ENCODE results near the gene CTNNA1.
"Not testable (repeated sequence)": the region's sequence is repeated elsewhere in the genome, so short reads cannot be mapped to it uniquely, and the experiment has no call there.

Gene CTNNA1

GRCh38 chr5:138793575-138793974 lies 40.4 kb downstream of the CTNNA1 start:
- no peak overlapping the region for H3K9ac ChIP-seq (ENCODE audit: low read length in 5 of 5)
- H3K36me3 ChIP-seq (ENCODE audit: control insufficient read depth in 5 of 5, insufficient read depth in 5 of 5, low read length in 5 of 5), result peaks cover 0 to 4% (median 0%) of the 10 kb centered on the region in 5 donors
- peaks cover 0 to 27% (median 22%) of the 10 kb centered on the region in 5 donors for H3K4me1 ChIP-seq (ENCODE audit: control insufficient read depth in 5 of 5, insufficient read depth in 5 of 5, low read length in 5 of 5)
- H3K4me3 ChIP-seq (ENCODE audit: low read depth in 1 of 5, low read length in 5 of 5), result no peak overlapping the region
- H3K9me3 ChIP-seq (ENCODE audit: control insufficient read depth in 5 of 5, low read length in 5 of 5), result no peaks in the 10 kb centered on the region
- H3K27ac ChIP-seq (ENCODE audit: low read depth, low read length), result no peak overlapping the region
- no peaks in the 10 kb centered on the region for H3K27me3 ChIP-seq (ENCODE audit: control insufficient read depth in 5 of 5, insufficient read depth in 4 of 5, low read length in 5 of 5)

- peaks cover 0 to 2% (median 0%) of the 10 kb centered on the region in 5 donors for H3K4me1 ChIP-seq (ENCODE audit: control insufficient read depth in 5 of 5, insufficient read depth in 5 of 5, low read length in 5 of 5)
- H3K36me3 ChIP-seq (ENCODE audit: control insufficient read depth in 5 of 5, insufficient read depth in 5 of 5, low read length in 5 of 5), result peaks cover 0 to 14% (median 4%) of the 10 kb centered on the region in 5 donors
- no peak overlapping the region for H3K27ac ChIP-seq (ENCODE audit: low read depth, low read length)
- no peaks in the 10 kb centered on the region for H3K9me3 ChIP-seq (ENCODE audit: control insufficient read depth in 5 of 5, low read length in 5 of 5)
- H3K4me3 ChIP-seq (ENCODE audit: low read depth in 1 of 5, low read length in 5 of 5), result no peak overlapping the region
- no peaks in the 10 kb centered on the region for H3K27me3 ChIP-seq (ENCODE audit: control insufficient read depth in 5 of 5, insufficient read depth in 4 of 5, low read length in 5 of 5)
- no peak overlapping the region for H3K9ac ChIP-seq (ENCODE audit: low read length in 5 of 5)
Observed at GRCh38 chr5:138803285-138803684, 50.1 kb downstream of the CTNNA1 start.

GRCh38 chr5:138803935-138804334 lies 50.7 kb downstream of the CTNNA1 start:
- Histone ChIP-seq H3K9me3 (ENCODE audit: control insufficient read depth in 5 of 5, low read length in 5 of 5) (no peaks in the 10 kb centered on the region), H3K9ac (ENCODE audit: low read length in 5 of 5) (no peak overlapping the region), H3K4me1 (ENCODE audit: control insufficient read depth in 5 of 5, insufficient read depth in 5 of 5, low read length in 5 of 5) (peaks cover 0 to 2% (median 0%) of the 10 kb centered on the region in 5 donors), H3K36me3 (ENCODE audit: control insufficient read depth in 5 of 5, insufficient read depth in 5 of 5, low read length in 5 of 5) (peaks cover 0 to 14% (median 4%) of the 10 kb centered on the region in 5 donors), H3K27me3 (ENCODE audit: control insufficient read depth in 5 of 5, insufficient read depth in 4 of 5, low read length in 5 of 5) (no peaks in the 10 kb centered on the region), H3K4me3 (ENCODE audit: low read depth in 1 of 5, low read length in 5 of 5) (no peak overlapping the region), H3K27ac (ENCODE audit: low read depth, low read length) (no peak overlapping the region)

- H3K9ac ChIP-seq (ENCODE audit: low read length in 5 of 5), result no peak overlapping the region
- H3K9me3 ChIP-seq (ENCODE audit: control insufficient read depth in 5 of 5, low read length in 5 of 5), result no peaks in the 10 kb centered on the region
- H3K4me3 ChIP-seq (ENCODE audit: low read depth in 1 of 5, low read length in 5 of 5), result no peak overlapping the region
- H3K36me3 ChIP-seq (ENCODE audit: control insufficient read depth in 5 of 5, insufficient read depth in 5 of 5, low read length in 5 of 5), result peaks cover 0 to 14% (median 7%) of the 10 kb centered on the region in 5 donors
- no peak overlapping the region for H3K27ac ChIP-seq (ENCODE audit: low read depth, low read length)
- H3K27me3 ChIP-seq (ENCODE audit: control insufficient read depth in 5 of 5, insufficient read depth in 4 of 5, low read length in 5 of 5), result no peaks in the 10 kb centered on the region
- H3K4me1 ChIP-seq (ENCODE audit: control insufficient read depth in 5 of 5, insufficient read depth in 5 of 5, low read length in 5 of 5), result peaks cover 0 to 2% (median 0%) of the 10 kb centered on the region in 5 donors
Observed at GRCh38 chr5:138805096-138805495, 51.9 kb downstream of the CTNNA1 start.

- Histone ChIP-seq H3K9ac (ENCODE audit: low read length in 5 of 5) (no peak overlapping the region), H3K36me3 (ENCODE audit: control insufficient read depth in 5 of 5, insufficient read depth in 5 of 5, low read length in 5 of 5) (peaks cover 2 to 15% (median 10%) of the 10 kb centered on the region in 5 donors), H3K27ac (ENCODE audit: low read depth, low read length) (no peak overlapping the region), H3K27me3 (ENCODE audit: control insufficient read depth in 5 of 5, insufficient read depth in 4 of 5, low read length in 5 of 5) (no peaks in the 10 kb centered on the region), H3K4me1 (ENCODE audit: control insufficient read depth in 5 of 5, insufficient read depth in 5 of 5, low read length in 5 of 5) (peaks cover 0 to 2% (median 0%) of the 10 kb centered on the region in 5 donors), H3K9me3 (ENCODE audit: control insufficient read depth in 5 of 5, low read length in 5 of 5) (no peaks in the 10 kb centered on the region), H3K4me3 (ENCODE audit: low read depth in 1 of 5, low read length in 5 of 5) (no peak overlapping the region)
Observed at GRCh38 chr5:138807182-138807581, 54.0 kb downstream of the CTNNA1 start.

- Histone ChIP-seq H3K27me3 (ENCODE audit: control insufficient read depth in 5 of 5, insufficient read depth in 4 of 5, low read length in 5 of 5) (no peaks in the 10 kb centered on the region), H3K9me3 (ENCODE audit: control insufficient read depth in 5 of 5, low read length in 5 of 5) (no peaks in the 10 kb centered on the region), H3K4me3 (ENCODE audit: low read depth in 1 of 5, low read length in 5 of 5) (no peak overlapping the region), H3K4me1 (ENCODE audit: control insufficient read depth in 5 of 5, insufficient read depth in 5 of 5, low read length in 5 of 5) (peaks cover 0 to 2% (median 0%) of the 10 kb centered on the region in 5 donors), H3K9ac (ENCODE audit: low read length in 5 of 5) (no peak overlapping the region), H3K27ac (ENCODE audit: low read depth, low read length) (no peak overlapping the region), H3K36me3 (ENCODE audit: control insufficient read depth in 5 of 5, insufficient read depth in 5 of 5, low read length in 5 of 5) (peaks cover 18 to 30% (median 22%) of the 10 kb centered on the region in 5 donors)
Observed at GRCh38 chr5:138809391-138809790, 56.2 kb downstream of the CTNNA1 start.

- H3K9me3 ChIP-seq (ENCODE audit: control insufficient read depth in 5 of 5, low read length in 5 of 5), result not testable (repeated sequence)
- peaks cover 18 to 38% (median 28%) of the 10 kb centered on the region in 5 donors for H3K36me3 ChIP-seq (ENCODE audit: control insufficient read depth in 5 of 5, insufficient read depth in 5 of 5, low read length in 5 of 5)
Observed at GRCh38 chr5:138810861-138811260, 57.6 kb downstream of the CTNNA1 start.

GRCh38 chr5:138815529-138815928 lies 62.3 kb downstream of the CTNNA1 start:
- Histone ChIP-seq H3K36me3 (ENCODE audit: control insufficient read depth in 5 of 5, insufficient read depth in 5 of 5, low read length in 5 of 5) (peaks cover 18 to 51% (median 35%) of the 10 kb centered on the region in 5 donors), H3K9ac (ENCODE audit: low read length in 5 of 5) (no peak overlapping the region), H3K4me3 (ENCODE audit: low read depth in 1 of 5, low read length in 5 of 5) (no peak overlapping the region), H3K27me3 (ENCODE audit: control insufficient read depth in 5 of 5, insufficient read depth in 4 of 5, low read length in 5 of 5) (no peaks in the 10 kb centered on the region), H3K9me3 (ENCODE audit: control insufficient read depth in 5 of 5, low read length in 5 of 5) (no peaks in the 10 kb centered on the region), H3K27ac (ENCODE audit: low read depth, low read length) (no peak overlapping the region), H3K4me1 (ENCODE audit: control insufficient read depth in 5 of 5, insufficient read depth in 5 of 5, low read length in 5 of 5) (peaks cover 0 to 12% (median 4%) of the 10 kb centered on the region in 5 donors)

More at GRCh38 chr5:138810861-138811260, 57.6 kb downstream of the CTNNA1 start:
- not testable (repeated sequence) for H3K9ac ChIP-seq (ENCODE audit: low read length in 5 of 5); H3K4me1 ChIP-seq (ENCODE audit: control insufficient read depth in 5 of 5, insufficient read depth in 5 of 5, low read length in 5 of 5); H3K27ac ChIP-seq (ENCODE audit: low read depth, low read length); H3K4me3 ChIP-seq (ENCODE audit: low read depth in 1 of 5, low read length in 5 of 5); H3K27me3 ChIP-seq (ENCODE audit: control insufficient read depth in 5 of 5, insufficient read depth in 4 of 5, low read length in 5 of 5)

GRCh38 chr5:138817241-138817640 lies 64.0 kb downstream of the CTNNA1 start:
- H3K36me3 ChIP-seq (ENCODE audit: control insufficient read depth in 5 of 5, insufficient read depth in 5 of 5, low read length in 5 of 5), result peaks cover 14 to 46% (median 31%) of the 10 kb centered on the region in 5 donors
- H3K27me3 ChIP-seq (ENCODE audit: control insufficient read depth in 5 of 5, insufficient read depth in 4 of 5, low read length in 5 of 5), result no peaks in the 10 kb centered on the region
- H3K27ac ChIP-seq (ENCODE audit: low read depth, low read length), result no peak overlapping the region
- H3K9me3 ChIP-seq (ENCODE audit: control insufficient read depth in 5 of 5, low read length in 5 of 5), result no peaks in the 10 kb centered on the region
- no peak overlapping the region for H3K4me3 ChIP-seq (ENCODE audit: low read depth in 1 of 5, low read length in 5 of 5)
- H3K9ac ChIP-seq (ENCODE audit: low read length in 5 of 5), result no peak overlapping the region
- peaks cover 0 to 13% (median 10%) of the 10 kb centered on the region in 5 donors for H3K4me1 ChIP-seq (ENCODE audit: control insufficient read depth in 5 of 5, insufficient read depth in 5 of 5, low read length in 5 of 5)

GRCh38 chr5:138819081-138819480 lies 65.9 kb downstream of the CTNNA1 start:
- Histone ChIP-seq H3K36me3 (ENCODE audit: control insufficient read depth in 5 of 5, insufficient read depth in 5 of 5, low read length in 5 of 5) (peaks cover 3 to 32% (median 16%) of the 10 kb centered on the region in 5 donors), H3K4me1 (ENCODE audit: control insufficient read depth in 5 of 5, insufficient read depth in 5 of 5, low read length in 5 of 5) (peaks cover 0 to 19% (median 13%) of the 10 kb centered on the region in 5 donors), H3K27me3 (ENCODE audit: control insufficient read depth in 5 of 5, insufficient read depth in 4 of 5, low read length in 5 of 5) (no peaks in the 10 kb centered on the region), H3K4me3 (ENCODE audit: low read depth in 1 of 5, low read length in 5 of 5) (no peak overlapping the region), H3K27ac (ENCODE audit: low read depth, low read length) (no peak overlapping the region), H3K9ac (ENCODE audit: low read length in 5 of 5) (no peak overlapping the region), H3K9me3 (ENCODE audit: control insufficient read depth in 5 of 5, low read length in 5 of 5) (no peaks in the 10 kb centered on the region)
